ENCODE measurements around the gene RANBP10. TPM values are rescaled to one million over a fixed set of nuclear protein-coding genes. Genes with fewer than 3 reads are reported as not detected.

The RANBP10 gene
- total RNA-seq, 8 experiments from 2014 or later = 4.3 to 19.8 (median 7.6) TPM

DNA sequence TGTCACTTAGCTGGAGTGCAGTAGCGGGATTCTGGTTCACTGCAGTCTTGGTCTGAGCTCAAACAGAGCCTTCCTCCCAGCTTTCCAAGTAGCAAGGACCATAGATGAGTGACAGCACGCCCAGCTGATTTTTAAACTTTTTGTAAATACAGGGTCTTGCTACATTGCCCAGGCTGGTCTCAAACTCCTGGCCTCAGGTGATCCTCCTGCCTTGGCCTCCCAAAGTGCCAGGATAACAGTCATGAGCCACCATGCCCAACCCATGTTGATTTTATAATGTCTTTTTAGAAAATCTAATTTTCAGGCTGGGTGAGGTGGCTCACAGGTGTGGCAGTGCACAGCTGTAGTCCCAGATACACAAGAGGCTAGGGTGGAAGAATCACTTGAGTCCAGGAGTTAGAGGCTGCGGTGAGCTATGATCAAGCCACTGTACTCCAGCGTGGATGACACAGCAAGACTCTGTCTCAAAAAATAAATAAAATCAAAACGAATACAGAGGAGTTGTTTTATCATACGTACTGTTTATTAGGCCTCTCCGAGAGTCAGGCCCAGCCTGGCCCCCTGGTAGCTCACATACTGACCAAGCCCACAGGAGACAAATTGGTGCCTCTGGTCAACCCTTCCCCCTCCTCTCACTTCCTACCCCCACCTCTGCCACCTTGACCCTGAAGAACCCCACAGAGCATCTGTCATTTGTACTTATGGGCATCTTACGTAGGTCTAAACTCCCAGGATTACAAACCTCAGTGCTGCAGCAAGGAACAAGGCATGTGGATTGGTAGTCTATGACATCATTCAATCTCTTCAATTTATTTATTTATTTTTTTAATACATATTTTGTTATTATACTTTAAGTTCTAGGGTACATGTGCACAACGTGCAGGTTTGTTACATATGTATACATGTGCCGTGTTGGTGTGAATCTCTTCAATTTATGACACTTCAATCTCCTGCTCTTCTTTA, 126.1 kb downstream of the RANBP10 start:
- in situ Hi-C loops (cut with MboI; ENCODE audit: low pct_unique_long_range_greater_than_20kb in 2 of 9, low sequenced_read_pairs in 9 of 9, unreplicated experiment in 9 of 9) = no loop called here

DNA sequence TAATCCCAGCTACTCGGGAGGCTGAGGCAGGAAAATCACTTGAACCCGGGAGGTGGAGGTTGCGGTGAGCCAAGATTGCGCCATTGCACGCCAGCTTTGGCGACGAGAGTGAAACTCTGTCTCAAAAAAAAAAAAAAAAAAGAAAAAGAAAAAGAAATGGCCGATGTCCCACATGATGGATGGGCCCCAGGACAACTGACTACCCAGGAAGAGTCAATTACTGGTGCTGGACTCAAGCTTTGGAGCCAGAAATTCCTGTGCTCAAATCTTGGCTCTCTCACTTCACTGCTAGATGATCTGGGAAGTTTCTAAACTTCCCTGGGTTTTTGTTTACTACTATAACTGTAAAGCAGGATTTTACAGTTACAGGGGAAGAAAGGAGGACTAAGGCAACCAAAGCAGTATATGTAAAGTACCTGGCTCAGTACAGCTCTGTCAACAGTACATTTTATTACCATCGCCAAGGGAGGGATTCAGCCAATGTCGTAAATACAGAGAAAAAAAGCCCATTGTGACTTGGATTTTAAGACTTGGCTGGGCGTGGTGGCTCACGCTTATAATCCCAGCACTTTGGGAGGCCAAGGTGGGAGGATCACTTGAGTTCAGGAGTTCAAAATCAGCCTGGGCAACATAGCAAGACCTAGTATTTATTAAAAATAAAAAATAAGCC, 127.9 kb downstream of the RANBP10 start:
- H3K4me3 ChIP-seq = no peak overlapping the region
- no peak overlapping the region for H3K27ac ChIP-seq
- ATAC-seq (replicated peaks in 6 of 8) = no peak
- in situ Hi-C loops (cut with MboI; ENCODE audit: low pct_unique_long_range_greater_than_20kb in 2 of 9, low sequenced_read_pairs in 9 of 9, unreplicated experiment in 9 of 9) = no loop called here
- H3K4me1 ChIP-seq (replicated peaks in 1 of 2) = no peaks in the 10 kb centered on the region
- WGBS, 10 experiments = 50 to 97% (median 90%) methylated on average over 2 to 12 of the region's 12 CpGs; no CpG with 5 or more reads in 1 of the 10 experiments

More for the DNA sequence above, 126.1 kb downstream of the RANBP10 start:
- Histone ChIP-seq H3K4me1 (replicated peaks in 1 of 2) (no peaks in the 10 kb centered on the region), H3K27ac (no peak overlapping the region), H3K4me3 (no peak overlapping the region)
- WGBS, 10 experiments = 84 to 100% (median 95%) methylated on average over 2 to 8 of the region's 10 CpGs; no CpG with 5 or more reads in 1 of the 10 experiments
- ATAC-seq (replicated peaks in 6 of 8) = no peak

DNA sequence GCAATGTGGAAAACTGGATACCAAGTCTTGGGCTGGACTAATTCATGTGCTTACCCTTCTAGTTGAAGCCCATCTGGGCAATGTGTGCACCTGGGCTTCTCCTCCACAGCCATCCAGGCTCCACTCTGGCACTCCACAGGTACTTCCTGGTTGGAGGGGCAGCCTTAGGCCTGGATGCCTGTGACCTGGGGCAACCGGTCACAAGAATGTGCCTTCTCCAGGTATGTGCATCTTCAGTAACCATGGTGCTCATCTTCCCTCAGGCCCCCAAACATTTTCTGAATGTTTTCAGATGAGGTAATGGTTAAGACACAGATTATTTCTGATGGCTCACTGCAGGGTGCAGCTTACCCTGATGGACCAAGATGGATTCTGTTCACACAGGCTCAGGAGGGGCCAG, 128.6 kb downstream of the RANBP10 start:
- Histone ChIP-seq H3K4me1 (replicated peaks in 1 of 2) (no peaks in the 10 kb centered on the region), H3K27ac (no peak overlapping the region), H3K4me3 (no peak overlapping the region)
- 80 to 100% methylated on average over 1 of the region's 1 CpG; no CpG with 5 or more reads in 8 of the 10 experiments for WGBS, 10 experiments
- in situ Hi-C loops (cut with MboI; ENCODE audit: low pct_unique_long_range_greater_than_20kb in 2 of 9, low sequenced_read_pairs in 9 of 9, unreplicated experiment in 9 of 9) = no loop called here
- no peak for ATAC-seq (replicated peaks in 6 of 8)

DNA sequence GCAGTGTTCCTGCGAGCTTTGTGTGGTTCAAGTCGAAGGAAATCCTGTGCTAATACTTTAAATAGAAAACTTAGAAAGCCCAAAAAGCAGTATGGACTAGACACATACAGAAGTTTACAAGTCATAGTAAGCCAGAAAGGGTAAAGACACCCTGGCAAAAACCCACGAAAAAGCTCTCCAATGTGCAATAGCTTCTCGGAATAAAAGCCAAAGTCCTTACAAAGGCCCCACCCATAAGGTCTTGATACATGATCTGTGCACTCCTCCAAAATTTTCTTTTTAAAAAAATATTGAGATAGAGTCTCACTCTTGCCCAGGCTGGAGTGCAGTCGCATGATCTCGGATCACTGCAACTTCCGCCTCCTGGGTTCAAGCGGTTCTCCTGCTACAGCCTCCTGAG, 129.4 kb downstream of the RANBP10 start:
- no peak for ATAC-seq (replicated peaks in 6 of 8)
- WGBS, 10 experiments = 50 to 98% (median 90%) methylated on average over 2 to 8 of the region's 8 CpGs; no CpG with 5 or more reads in 3 of the 10 experiments

DNA sequence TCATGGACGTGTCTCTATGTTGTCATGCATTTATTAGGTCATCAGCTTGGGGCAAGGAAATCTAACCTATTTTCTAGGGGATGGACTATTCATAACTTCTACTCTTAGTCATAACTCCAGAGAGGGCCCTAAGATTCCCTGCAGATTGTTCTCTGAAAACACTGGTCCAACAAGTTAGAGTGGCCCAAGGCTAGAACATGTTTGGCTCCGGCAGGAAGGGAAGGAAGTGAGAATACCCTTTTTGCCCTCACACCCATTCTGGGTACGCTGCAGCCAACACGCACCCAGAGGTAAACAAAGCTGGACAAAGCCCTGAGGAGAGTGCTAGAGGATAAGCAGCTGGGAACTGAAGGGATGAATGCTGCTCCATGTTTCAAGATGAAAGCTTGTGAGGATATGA, 129.8 kb downstream of the RANBP10 start:
- 29 to 100% (median 95%) methylated on average over 1 to 3 of the region's 4 CpGs; no CpG with 5 or more reads in 3 of the 10 experiments for WGBS, 10 experiments
- in situ Hi-C loops (cut with MboI; ENCODE audit: low pct_unique_long_range_greater_than_20kb in 2 of 9, low sequenced_read_pairs in 9 of 9, unreplicated experiment in 9 of 9) = no loop called here

More for the DNA sequence above, 129.4 kb downstream of the RANBP10 start:
- Histone ChIP-seq H3K27ac (no peak overlapping the region), H3K4me1 (replicated peaks in 1 of 2) (no peaks in the 10 kb centered on the region), H3K4me3 (no peak overlapping the region)
- in situ Hi-C loops (cut with MboI; ENCODE audit: low pct_unique_long_range_greater_than_20kb in 2 of 9, low sequenced_read_pairs in 9 of 9, unreplicated experiment in 9 of 9) = no loop called here

DNA sequence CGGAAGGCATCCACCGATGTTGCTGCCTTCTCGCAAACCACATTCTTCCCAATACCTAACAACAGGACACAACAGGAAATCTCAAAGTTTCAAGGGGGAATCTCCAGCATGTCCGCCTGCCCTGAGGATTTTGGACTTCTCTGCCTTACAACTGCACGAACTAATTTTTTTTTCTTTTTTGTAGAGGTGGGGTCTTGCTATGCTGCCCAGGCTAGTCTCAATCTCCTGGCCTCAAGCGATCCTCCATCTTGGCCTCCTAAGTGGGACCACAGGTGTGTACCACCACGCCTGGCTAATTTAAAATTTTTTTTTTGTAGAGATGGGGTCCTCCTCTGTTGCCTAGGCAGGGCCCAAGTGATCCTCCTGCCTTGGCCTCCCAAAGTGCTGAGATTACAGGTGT, 130.4 kb downstream of the RANBP10 start:
- in situ Hi-C loops (cut with MboI; ENCODE audit: low pct_unique_long_range_greater_than_20kb in 2 of 9, low sequenced_read_pairs in 9 of 9, unreplicated experiment in 9 of 9) = no loop called here

More for the DNA sequence above, 129.8 kb downstream of the RANBP10 start:
- H3K4me3 ChIP-seq = no peak overlapping the region
- H3K27ac ChIP-seq = no peak overlapping the region
- H3K4me1 ChIP-seq (replicated peaks in 1 of 2) = no peaks in the 10 kb centered on the region
- ATAC-seq (replicated peaks in 6 of 8) = no peak

DNA sequence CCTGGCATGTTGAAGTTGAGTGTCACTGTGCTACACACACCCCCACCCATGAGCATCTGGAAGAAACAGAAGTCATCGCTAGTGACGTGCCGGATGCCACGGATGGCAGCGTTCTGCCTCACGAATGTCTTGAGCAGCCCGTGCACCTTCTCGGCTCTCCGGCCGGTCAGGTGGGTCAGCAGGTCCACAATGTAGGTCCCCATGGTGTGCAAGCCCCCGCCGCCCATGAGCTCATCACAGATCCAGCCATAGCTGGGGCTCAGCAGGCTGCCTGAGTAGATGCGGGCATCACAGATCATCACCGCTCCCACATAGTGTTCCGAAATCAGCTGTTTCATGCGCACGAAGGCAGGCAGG, 130.8 kb downstream of the RANBP10 start:
- in situ Hi-C loops (cut with MboI; ENCODE audit: low pct_unique_long_range_greater_than_20kb in 2 of 9, low sequenced_read_pairs in 9 of 9, unreplicated experiment in 9 of 9) = no loop called here
- Histone ChIP-seq H3K4me3 (no peak overlapping the region), H3K4me1 (replicated peaks in 1 of 2) (no peaks in the 10 kb centered on the region), H3K27ac (no peak overlapping the region)
- 95 to 100% methylated on average over 2 to 5 of the region's 17 CpGs; no CpG with 5 or more reads in 8 of the 10 experiments for WGBS, 10 experiments
- ATAC-seq (replicated peaks in 6 of 8) = no peak

More for the DNA sequence above, 130.4 kb downstream of the RANBP10 start:
- Histone ChIP-seq H3K4me3 (no peak overlapping the region), H3K27ac (no peak overlapping the region), H3K4me1 (replicated peaks in 1 of 2) (no peaks in the 10 kb centered on the region)
- no peak for ATAC-seq (replicated peaks in 6 of 8)
- WGBS, 10 experiments = 90 to 100% (median 100%) methylated on average over 1 to 3 of the region's 7 CpGs; no CpG with 5 or more reads in 5 of the 10 experiments

DNA sequence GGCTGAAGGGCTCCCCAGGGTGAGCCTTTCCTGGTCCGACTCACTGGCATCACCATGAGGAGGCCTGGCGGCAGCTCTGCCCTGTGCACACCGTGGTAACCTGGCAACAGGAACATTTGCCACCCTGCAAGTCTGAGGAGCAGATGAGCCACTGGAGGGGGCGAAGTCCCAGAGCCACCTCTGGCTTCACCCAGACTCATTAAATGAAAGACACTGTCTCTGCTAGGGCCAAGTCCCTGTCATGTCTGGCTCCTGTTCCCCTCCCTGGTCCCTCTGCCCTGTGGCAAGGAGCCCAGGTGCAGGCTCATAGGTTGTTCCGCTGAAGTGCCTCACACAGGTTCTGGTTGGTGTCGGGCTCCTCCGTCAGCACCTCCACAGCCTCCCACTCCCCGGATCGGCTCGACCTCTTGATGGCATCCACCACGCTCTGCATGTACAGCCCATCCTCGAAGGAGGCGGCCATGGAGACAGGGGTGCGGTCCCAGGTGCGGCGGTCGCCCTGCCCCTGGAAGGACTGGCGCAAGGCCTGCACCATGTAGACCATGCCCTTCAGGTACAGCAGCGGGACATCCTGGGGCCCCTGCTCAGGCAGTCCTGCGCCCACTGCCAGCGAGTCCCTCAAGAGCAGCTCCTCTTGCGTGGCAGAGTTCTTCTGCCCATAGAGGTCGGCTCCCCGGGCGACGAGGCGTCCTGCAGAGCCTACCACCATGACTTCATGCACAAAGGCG, 131.3 kb downstream of the RANBP10 start:
- no peak overlapping the region for H3K27ac ChIP-seq
- WGBS, 10 experiments = 85 to 100% (median 100%) methylated on average over 1 to 4 of the region's 28 CpGs; no CpG with 5 or more reads in 5 of the 10 experiments
- H3K4me3 ChIP-seq = no peak overlapping the region
- in situ Hi-C loops (cut with MboI; ENCODE audit: low pct_unique_long_range_greater_than_20kb in 2 of 9, low sequenced_read_pairs in 9 of 9, unreplicated experiment in 9 of 9) = no loop called here
- H3K4me1 ChIP-seq (replicated peaks in 1 of 2) = no peaks in the 10 kb centered on the region
- peak in 3 of 8 experiments; percentile 18 to 24 (median 19) for ATAC-seq (replicated peaks in 6 of 8)

DNA sequence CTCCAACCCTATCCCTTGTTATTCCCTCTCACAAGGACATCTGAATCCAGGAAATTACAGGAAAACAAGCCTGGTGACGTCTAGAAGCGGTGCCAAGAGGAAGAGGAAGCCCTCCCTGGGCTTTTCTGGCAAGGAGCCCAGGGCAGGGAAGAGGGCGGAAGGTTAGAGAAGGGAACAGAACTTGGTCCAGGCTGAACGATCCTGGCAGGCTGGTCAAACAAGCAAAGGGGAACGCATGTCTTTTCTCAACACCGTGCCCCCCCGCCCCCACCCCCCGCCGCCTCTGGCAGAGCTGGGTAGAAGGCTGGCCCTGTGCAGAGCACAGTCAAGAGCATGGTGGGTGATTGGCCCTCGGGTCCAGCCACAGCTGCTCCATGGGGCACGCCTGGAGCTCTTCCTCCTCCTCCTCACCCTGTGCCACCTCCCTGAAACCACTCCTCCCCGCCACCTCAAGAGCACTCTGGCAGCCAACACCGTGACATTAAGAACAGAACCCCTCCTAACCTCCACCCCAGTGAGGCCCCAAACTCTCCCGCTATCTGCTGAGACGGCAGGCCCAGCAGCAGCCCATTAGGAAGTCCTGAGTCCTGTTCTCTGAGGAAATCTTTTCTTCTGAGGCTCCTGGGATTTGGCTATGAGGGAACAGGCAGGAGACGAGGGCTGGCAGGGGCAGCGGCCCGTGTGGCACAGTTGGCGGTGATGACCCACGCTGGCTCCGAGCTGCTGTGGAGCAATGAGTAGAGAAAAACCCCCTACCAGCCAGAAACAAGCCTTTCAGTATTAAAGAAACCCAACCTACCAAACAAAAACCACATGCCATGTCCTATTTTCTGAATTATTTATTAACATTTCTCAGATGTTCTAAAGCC, 132.4 kb downstream of the RANBP10 start:
- Histone ChIP-seq H3K4me3 (no peak overlapping the region), H3K4me1 (replicated peaks in 1 of 2) (no peaks in the 10 kb centered on the region), H3K27ac (no peak overlapping the region)
- ATAC-seq (replicated peaks in 6 of 8) = peak in 1 of 8 experiments; percentile 14
- in situ Hi-C loops (cut with MboI; ENCODE audit: low pct_unique_long_range_greater_than_20kb in 2 of 9, low sequenced_read_pairs in 9 of 9, unreplicated experiment in 9 of 9) = no loop called here
- WGBS, 10 experiments = 23 to 87% (median 80%) methylated on average over 2 to 6 of the region's 21 CpGs; no CpG with 5 or more reads in 4 of the 10 experiments

Other genes with a start within 250 kb of the RANBP10 start
- 10 to 100 TPM; 19.6 to 47.6 (median 31.2) TPM for gene CTCF, start 244.0 kb downstream of the RANBP10 start, total RNA-seq
- gene CARMIL2, start 161.4 kb downstream of the RANBP10 start, total RNA-seq = 1 to 10 TPM in 6 of 8 experiments, under 1 TPM in 2; 0.66 to 6.9 (median 2.9) TPM
- 10 to 100 TPM in 7 of 8 experiments, 1 to 10 TPM in 1; 7.1 to 31.2 (median 20.4) TPM for gene ACD, start 146.3 kb downstream of the RANBP10 start, total RNA-seq
- 10 to 100 TPM in 4 of 8 experiments, 1 to 10 TPM in 3, not detected in 1; 2.5 to 14.2 (median 12.4) TPM for gene PARD6A, start 145.6 kb downstream of the RANBP10 start, total RNA-seq
- gene ENKD1, start 139.8 kb downstream of the RANBP10 start, total RNA-seq = 10 to 100 TPM; 10.8 to 26.0 (median 17.4) TPM
- gene C16orf86, start 139.7 kb downstream of the RANBP10 start, total RNA-seq = 1 to 10 TPM; 1.9 to 4.9 (median 2.9) TPM
- gene GFOD2, start 87.2 kb downstream of the RANBP10 start, total RNA-seq = 10 to 100 TPM; 13.1 to 48.8 (median 30.5) TPM
- 10 to 100 TPM in 1 of 8 experiments, 1 to 10 TPM in 7; 1.0 to 13.0 (median 3.0) TPM for gene TSNAXIP1, start 329 bp upstream of the RANBP10 start, total RNA-seq
- 10 to 100 TPM; 17.6 to 26.9 (median 23.1) TPM for gene THAP11, start 35.8 kb upstream of the RANBP10 start, total RNA-seq
- 100 to 1,000 TPM in 5 of 8 experiments, 10 to 100 TPM in 3; 52.2 to 122 (median 108) TPM for gene NUTF2, start 40.4 kb upstream of the RANBP10 start, total RNA-seq
- 10 to 100 TPM; 21.4 to 42.8 (median 34.0) TPM for gene CENPT, start 41.1 kb upstream of the RANBP10 start, total RNA-seq
- gene EDC4, start 66.5 kb upstream of the RANBP10 start, total RNA-seq = 10 to 100 TPM; 25.2 to 60.8 (median 46.9) TPM
- gene NRN1L, start 78.3 kb upstream of the RANBP10 start, total RNA-seq = 1 to 10 TPM in 1 of 8 experiments, under 1 TPM in 5, not detected in 2; 0.33 to 1.3 (median 0.68) TPM
- gene PSKH1, start 86.7 kb upstream of the RANBP10 start, total RNA-seq = 10 to 100 TPM in 6 of 8 experiments, 1 to 10 TPM in 2; 7.2 to 35.2 (median 13.9) TPM
- 1 to 10 TPM in 6 of 8 experiments, under 1 TPM in 2; 0.66 to 3.7 (median 2.3) TPM for gene CTRL, start 125.3 kb upstream of the RANBP10 start, total RNA-seq
- 100 to 1,000 TPM in 1 of 8 experiments, 10 to 100 TPM in 7; 22.7 to 134 (median 36.9) TPM for gene PSMB10, start 130.3 kb upstream of the RANBP10 start, total RNA-seq
- gene LCAT, start 137.6 kb upstream of the RANBP10 start, total RNA-seq = 10 to 100 TPM in 4 of 8 experiments, 1 to 10 TPM in 4; 3.2 to 20.0 (median 8.0) TPM
- 10 to 100 TPM in 4 of 8 experiments, 1 to 10 TPM in 4; 5.0 to 54.9 (median 21.4) TPM for gene SLC12A4, start 162.1 kb upstream of the RANBP10 start, total RNA-seq
- under 1 TPM in 1 of 8 experiments, not detected in 7; 0.66 TPM for gene DPEP3, start 173.9 kb upstream of the RANBP10 start, total RNA-seq
- gene DPEP2, start 192.9 kb upstream of the RANBP10 start, total RNA-seq = under 1 TPM in 3 of 8 experiments, not detected in 5; 0.13 to 0.57 (median 0.42) TPM
- gene DPEP2NB, start 209.4 kb upstream of the RANBP10 start, total RNA-seq = not detected
- 10 to 100 TPM in 3 of 8 experiments, 1 to 10 TPM in 5; 5.6 to 15.8 (median 9.0) TPM for gene DDX28, start 216.7 kb upstream of the RANBP10 start, total RNA-seq
- gene DUS2, start 216.7 kb upstream of the RANBP10 start, total RNA-seq = 10 to 100 TPM in 7 of 8 experiments, 1 to 10 TPM in 1; 9.0 to 19.2 (median 12.8) TPM